ENCODE measurements around the gene UTF1. TPM values are rescaled to one million over a fixed set of nuclear protein-coding genes. Genes with fewer than 3 reads are reported as not detected.

The UTF1 gene
- total RNA-seq, 3 donors from 2014 or later = not detected

DNA sequence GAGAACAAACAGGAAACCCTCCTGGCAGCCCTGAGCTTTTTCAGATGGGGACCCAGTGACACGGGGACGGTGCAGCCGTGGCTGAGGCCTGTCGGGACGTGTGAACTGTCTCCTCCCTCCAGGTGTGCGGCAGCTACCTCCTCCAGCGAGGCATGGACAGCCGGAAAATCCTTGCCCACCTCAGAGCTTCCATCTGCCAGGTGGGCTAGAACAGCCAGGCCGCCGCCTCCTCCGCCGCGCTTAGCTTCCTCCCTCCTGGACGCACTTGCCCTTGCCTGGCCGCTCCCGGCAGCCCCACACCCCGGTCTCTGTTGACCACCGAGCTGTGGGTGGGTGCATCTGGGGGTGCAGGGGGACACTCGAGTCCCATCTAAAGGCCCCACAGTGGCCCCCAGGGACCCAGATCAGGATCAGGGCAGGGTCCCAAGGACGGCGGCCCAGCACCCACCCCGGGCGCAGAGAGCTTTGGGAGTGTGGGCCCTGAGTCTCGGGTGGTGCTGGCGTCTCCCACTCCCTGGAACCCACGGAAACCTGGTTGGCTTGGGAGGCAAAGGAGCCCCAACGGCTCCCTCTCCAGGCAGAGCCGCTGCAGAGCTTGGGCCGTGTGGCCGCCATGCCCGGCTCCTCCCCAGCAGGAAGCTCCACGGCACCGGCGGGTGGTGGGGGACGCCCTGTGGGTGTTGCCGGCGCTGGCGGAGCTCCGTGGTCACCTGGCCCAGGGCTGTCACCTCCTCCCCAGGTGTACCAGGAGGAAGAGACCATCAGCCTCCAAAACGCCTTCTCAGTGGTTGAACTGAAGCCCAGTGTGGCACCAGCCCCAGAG is 32.9 kb upstream of the UTF1 start:
- intact Hi-C loops (cut with DNase I; ENCODE audit: low total_unique reads) = no loop called here
- Histone ChIP-seq H3K4me3 (no peak overlapping the region), H3K27ac (no peak overlapping the region), H3K27me3 (peaks cover 0 to 11% of the 10 kb centered on the region in 2 donors), H3K36me3 (no peaks in the 10 kb centered on the region), H3K4me1 (no peaks in the 10 kb centered on the region), H3K9me3 (peaks cover 3 to 15% of the 10 kb centered on the region in 2 donors)
- TF ChIP-seq, protein P1, sequence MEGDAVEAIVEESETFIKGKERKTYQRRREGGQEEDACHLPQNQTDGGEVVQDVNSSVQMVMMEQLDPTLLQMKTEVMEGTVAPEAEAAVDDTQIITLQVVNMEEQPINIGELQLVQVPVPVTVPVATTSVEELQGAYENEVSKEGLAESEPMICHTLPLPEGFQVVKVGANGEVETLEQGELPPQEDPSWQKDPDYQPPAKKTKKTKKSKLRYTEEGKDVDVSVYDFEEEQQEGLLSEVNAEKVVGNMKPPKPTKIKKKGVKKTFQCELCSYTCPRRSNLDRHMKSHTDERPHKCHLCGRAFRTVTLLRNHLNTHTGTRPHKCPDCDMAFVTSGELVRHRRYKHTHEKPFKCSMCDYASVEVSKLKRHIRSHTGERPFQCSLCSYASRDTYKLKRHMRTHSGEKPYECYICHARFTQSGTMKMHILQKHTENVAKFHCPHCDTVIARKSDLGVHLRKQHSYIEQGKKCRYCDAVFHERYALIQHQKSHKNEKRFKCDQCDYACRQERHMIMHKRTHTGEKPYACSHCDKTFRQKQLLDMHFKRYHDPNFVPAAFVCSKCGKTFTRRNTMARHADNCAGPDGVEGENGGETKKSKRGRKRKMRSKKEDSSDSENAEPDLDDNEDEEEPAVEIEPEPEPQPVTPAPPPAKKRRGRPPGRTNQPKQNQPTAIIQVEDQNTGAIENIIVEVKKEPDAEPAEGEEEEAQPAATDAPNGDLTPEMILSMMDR (IDR thresholded peaks at IDR 0.05) = no peak
- TF ChIP-seq POLR2AphosphoS5 (IDR thresholded peaks at IDR 0.05) = no peak
- TF ChIP-seq POLR2A (IDR thresholded peaks at IDR 0.05) = no peak
- no peak for DNase-seq (ENCODE audit: low spot score in 2 of 2)

DNA sequence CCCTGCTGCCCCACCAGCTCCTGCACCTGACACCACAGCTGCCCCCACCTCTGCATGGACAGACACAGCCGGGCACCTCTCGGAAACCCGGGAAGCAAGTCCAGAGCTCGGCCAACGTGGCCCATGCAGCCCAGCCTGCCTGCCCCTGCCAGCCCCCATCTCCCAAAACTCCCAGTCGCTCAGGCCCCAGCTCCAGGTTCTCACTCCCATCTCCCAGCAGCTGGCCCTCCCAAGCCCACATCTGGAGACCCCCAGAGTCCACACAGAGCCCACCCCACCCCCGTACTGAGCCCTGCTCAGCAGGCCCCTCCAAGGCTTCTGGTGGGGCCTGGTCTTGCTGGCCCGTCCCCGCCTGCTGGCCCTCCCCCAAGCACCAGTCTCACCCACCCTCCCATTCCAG is 32.2 kb upstream of the UTF1 start:
- Histone ChIP-seq H3K27me3 (peaks cover 0 to 11% of the 10 kb centered on the region in 2 donors), H3K27ac (no peak overlapping the region), H3K4me3 (no peak overlapping the region), H3K36me3 (no peaks in the 10 kb centered on the region), H3K9me3 (peaks cover 3 to 8% of the 10 kb centered on the region in 2 donors), H3K4me1 (no peaks in the 10 kb centered on the region)
- TF ChIP-seq POLR2AphosphoS5 (IDR thresholded peaks at IDR 0.05) (no peak), POLR2A (IDR thresholded peaks at IDR 0.05) (no peak)
- TF ChIP-seq, protein P1 (IDR thresholded peaks at IDR 0.05) = no peak
- intact Hi-C loops (cut with DNase I; ENCODE audit: low total_unique reads) = no loop called here
- DNase-seq (ENCODE audit: low spot score in 2 of 2) = no peak

DNA sequence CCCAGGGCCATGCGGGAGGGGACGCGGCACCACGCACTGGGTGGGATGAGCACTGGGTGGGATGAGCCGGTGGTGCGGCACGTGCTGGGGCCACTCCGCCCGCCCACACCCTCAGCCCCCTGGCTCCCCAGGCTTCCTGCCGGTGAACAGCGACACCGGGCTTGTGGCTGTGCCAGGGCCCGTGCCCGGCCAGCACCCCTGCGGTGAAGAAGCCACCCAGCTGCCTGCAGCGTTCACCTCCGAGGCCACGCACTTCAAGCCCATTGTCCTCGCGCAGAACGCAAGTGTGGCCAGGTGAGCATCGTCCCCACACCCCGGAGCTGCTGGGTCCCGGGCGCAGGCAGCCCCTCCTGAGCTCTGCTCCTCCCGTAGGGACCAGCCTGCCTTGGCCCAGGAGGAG is 31.8 kb upstream of the UTF1 start:
- no peak overlapping the region for H3K27ac ChIP-seq
- no peak overlapping the region for H3K4me3 ChIP-seq
- no peak for TF ChIP-seq POLR2AphosphoS5 (IDR thresholded peaks at IDR 0.05)
- TF ChIP-seq, protein P1 (IDR thresholded peaks at IDR 0.05) = no peak
- TF ChIP-seq POLR2A (IDR thresholded peaks at IDR 0.05) = no peak
- H3K27me3 ChIP-seq = peaks cover 0 to 11% of the 10 kb centered on the region in 2 donors
- intact Hi-C loops (cut with DNase I; ENCODE audit: low total_unique reads) = no loop called here
- no peaks in the 10 kb centered on the region for H3K36me3 ChIP-seq
- DNase-seq (ENCODE audit: low spot score in 2 of 2) = no peak
- H3K4me1 ChIP-seq = no peaks in the 10 kb centered on the region
- peaks cover under 1 to 4% of the 10 kb centered on the region in 2 donors for H3K9me3 ChIP-seq

DNA sequence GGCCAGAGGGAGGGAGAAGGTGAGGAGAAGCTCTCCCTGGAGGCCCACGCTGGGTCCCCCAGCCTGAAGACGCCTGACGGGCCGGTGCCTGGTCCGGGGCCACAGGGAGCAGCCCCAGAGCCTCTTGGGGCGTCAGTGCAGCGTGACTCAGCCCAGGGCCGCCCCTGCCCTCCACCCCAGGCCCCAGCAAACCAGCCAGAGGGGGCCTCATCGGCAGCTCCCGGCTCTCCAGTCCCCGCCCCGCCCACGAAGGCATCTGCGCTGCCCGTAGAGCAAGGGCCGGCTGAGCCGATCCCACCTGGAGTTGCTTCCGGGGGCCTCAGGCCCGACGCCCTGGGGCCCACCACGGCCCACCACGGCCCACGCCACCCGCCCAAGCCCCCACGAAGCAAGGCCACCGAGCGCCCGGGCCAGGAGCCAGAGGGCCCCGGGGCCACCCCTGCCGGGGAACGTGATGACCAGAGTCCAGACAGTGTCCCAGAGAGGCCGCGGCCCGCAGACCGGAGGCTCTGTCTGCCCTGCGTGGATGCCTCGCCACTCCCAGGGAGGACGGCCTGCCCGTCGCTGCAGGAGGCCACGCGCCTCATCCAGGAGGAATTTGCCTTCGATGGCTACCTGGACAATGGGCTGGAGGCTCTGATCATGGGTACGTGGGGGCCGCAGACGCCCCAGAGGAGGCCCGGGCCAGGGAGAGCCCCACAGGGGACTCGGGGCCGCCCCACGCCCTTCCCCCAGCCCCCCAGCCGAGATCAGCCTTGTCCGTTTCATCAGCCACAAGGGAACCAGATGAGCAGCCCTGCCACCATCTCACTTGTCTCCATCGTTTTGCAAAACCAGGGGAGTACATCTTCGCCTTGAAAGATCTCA is 31.2 kb upstream of the UTF1 start:
- intact Hi-C loops (cut with DNase I; ENCODE audit: low total_unique reads) = no loop called here
- TF ChIP-seq, protein P1 (IDR thresholded peaks at IDR 0.05) = no peak
- TF ChIP-seq POLR2A (IDR thresholded peaks at IDR 0.05) (no peak), POLR2AphosphoS5 (IDR thresholded peaks at IDR 0.05) (no peak)
- Histone ChIP-seq H3K27me3 (peaks cover 0 to 11% of the 10 kb centered on the region in 2 donors), H3K27ac (no peak overlapping the region), H3K36me3 (no peaks in the 10 kb centered on the region), H3K4me3 (no peak overlapping the region), H3K9me3 (no peaks in the 10 kb centered on the region), H3K4me1 (no peaks in the 10 kb centered on the region)
- DNase-seq (ENCODE audit: low spot score in 2 of 2) = no peak

DNA sequence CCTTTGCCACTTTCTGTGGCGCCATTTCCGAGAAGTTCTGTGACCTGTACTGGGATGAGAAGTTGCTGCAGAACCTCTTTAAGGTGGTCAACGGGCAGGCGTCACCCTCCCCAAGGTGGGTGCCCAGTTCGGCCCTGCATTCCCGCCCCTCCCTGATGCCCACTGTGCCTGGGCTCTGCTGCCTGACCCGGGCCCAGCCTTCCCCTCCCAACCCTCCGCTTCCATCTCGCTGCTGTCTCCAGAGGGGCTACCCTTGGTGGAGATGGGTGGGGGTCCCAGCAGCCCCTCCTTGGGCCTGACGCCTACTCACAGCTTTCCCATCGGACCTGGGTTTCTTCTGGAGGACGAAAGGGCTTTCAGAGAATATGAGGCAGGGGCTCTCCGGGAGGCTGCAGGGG is 30.5 kb upstream of the UTF1 start:
- H3K9me3 ChIP-seq = no peaks in the 10 kb centered on the region
- peaks cover 0 to 11% of the 10 kb centered on the region in 2 donors for H3K27me3 ChIP-seq
- no peaks in the 10 kb centered on the region for H3K4me1 ChIP-seq
- TF ChIP-seq POLR2AphosphoS5 (IDR thresholded peaks at IDR 0.05) (no peak), POLR2A (IDR thresholded peaks at IDR 0.05) (no peak)
- TF ChIP-seq, protein P1 (IDR thresholded peaks at IDR 0.05) = no peak
- intact Hi-C loops (cut with DNase I; ENCODE audit: low total_unique reads) = no loop called here
- no peaks in the 10 kb centered on the region for H3K36me3 ChIP-seq
- no peak for DNase-seq (ENCODE audit: low spot score in 2 of 2)
- H3K27ac ChIP-seq = no peak overlapping the region
- H3K4me3 ChIP-seq = no peak overlapping the region
